Sigmoid colon (tissue), 7 donors: ENCODE results near the gene NIPAL1. TPM values are rescaled to one million over a fixed set of nuclear protein-coding genes. Genes with fewer than 3 reads are reported as not detected.

Experiments
- DNase-seq: peaks from one replicate; pipeline ENCODE4 v3.0.0-alpha.2; 2019
- H3K27ac ChIP-seq, 4 donors: fragments of 200-600 bp; sonication (generic); one replicate each; pipeline ENCODE4 v1.5.1; 2016 to 2019; ENCODE audit warnings: mild to moderate bottlenecking in 1 of 4
- H3K27me3 ChIP-seq, 3 donors: fragments of 200-600 bp; sonication (generic); one replicate each; pipeline ENCODE4 v1.5.1; 2019; ENCODE audit warnings: mild to moderate bottlenecking in 1 of 3
- H3K36me3 ChIP-seq, 4 donors: fragments of 200-600 bp; sonication (generic); one replicate each; pipeline ENCODE4 v1.5.1; 2016 to 2019
- H3K4me1 ChIP-seq, 4 donors: fragments of 200-600 bp; sonication (generic); one replicate each; pipeline ENCODE4 v1.5.1; 2017 to 2019
- H3K4me3 ChIP-seq, 4 donors: fragments of 200-600 bp; sonication (generic); one replicate each; pipeline ENCODE4 v1.5.1; 2017 to 2019; ENCODE audit warnings: mild to moderate bottlenecking in 2 of 4, moderate library complexity in 1 of 4
- H3K9me3 ChIP-seq, 4 donors: fragments of 200-600 bp in 3 of 4; sonication (generic) in 3 of 4; one replicate each; pipeline versions ENCODE4 v1.5.1 to v1.6.1; 2013 to 2019
- CTCF ChIP-seq, 4 experiments: fragments of 450-650 bp in 3 of 4; fragments of 200-600 bp in 1 of 4; IDR thresholded peaks; one replicate each; pipeline ENCODE4 v1.5.1; 2016 to 2019; ENCODE audit warnings: antibody characterized with exemption in 4 of 4, mild to moderate bottlenecking in 3 of 4, moderate library complexity in 2 of 4
- EP300 ChIP-seq, 4 donors: sonication (generic); formaldehyde crosslinking; IDR thresholded peaks; one replicate each; pipeline ENCODE4 v1.6.1; 2017; ENCODE audit warnings: antibody characterized with exemption in 4 of 4
- POLR2A ChIP-seq, 2 donors: fragments of 450-650 bp; IDR thresholded peaks; one replicate each; pipeline ENCODE4 v1.6.1; 2016; ENCODE audit warnings: antibody characterized with exemption in 2 of 2, mild to moderate bottlenecking in 2 of 2, moderate library complexity in 2 of 2
- POLR2AphosphoS5 ChIP-seq, 4 donors: sonication (generic); formaldehyde crosslinking; IDR thresholded peaks; one replicate each; pipeline ENCODE4 v1.6.1; 2017; ENCODE audit warnings: antibody characterized with exemption in 4 of 4
- WGBS, 2 donors: extraction: QIAGEN DNeasy Blood & Tissue Kit; methylation state at CpG; one replicate each; pipeline ENCODE4 v1.1.7; 2013; 5-methylcytosine and 5-hydroxymethylcytosine counted together
- intact Hi-C: fragments of 100-400 bp; cut with DNase I; formaldehyde crosslinking; loops from one replicate; pipeline ENCODE4 v1.15.1; 2023
- polyA plus RNA-seq, 3 donors: library from polyadenylated mRNA; stranded (reverse); fragments of 200-250 nt; gene quantifications; one replicate each; pipeline ENCODE4 v1.2.3, GENCODE V29; 2013
- total RNA-seq, 4 donors: library from RNA; depleted of rRNA; stranded (reverse); fragments of >200 nt; gene quantifications; one replicate each; pipeline ENCODE4 v1.1.0, GENCODE V29; 2016
- donor health status: healthy with polysubstance abuse.
- donor health status: Bipolar disorder and iron deficiency.
- donor health status: healthy.

The NIPAL1 gene
- total and polyA plus RNA-seq, 7 donors, result 0.33 to 8.6 (median 3.3) TPM; not detected in 1

- Histone ChIP-seq H3K36me3 (no peaks in the 10 kb centered on the region), H3K27ac (no peak overlapping the region), H3K27me3 (peaks cover 0 to 2% (median 0%) of the 10 kb centered on the region in 3 donors), H3K4me1 (no peaks in the 10 kb centered on the region), H3K9me3 (no peaks in the 10 kb centered on the region), H3K4me3 (no peak overlapping the region)
- intact Hi-C loops, result no loop called here
- WGBS, 2 donors, result 33 to 58% methylated on average over 4 of the region's 4 CpGs
- TF ChIP-seq POLR2A (IDR thresholded peaks at IDR 0.05) (no peak), POLR2AphosphoS5 (IDR thresholded peaks at IDR 0.05) (no peak), CTCF (IDR thresholded peaks at IDR 0.05) (no peak), EP300 (IDR thresholded peaks at IDR 0.05) (no peak)
- no peak for DNase-seq
Observed at GRCh38 chr4:48041535-48042137, 25.1 kb downstream of the NIPAL1 start.

- Histone ChIP-seq H3K36me3 (no peaks in the 10 kb centered on the region), H3K27ac (no peak overlapping the region), H3K9me3 (no peaks in the 10 kb centered on the region), H3K4me1 (no peaks in the 10 kb centered on the region), H3K27me3 (peaks cover 0 to 16% (median 0%) of the 10 kb centered on the region in 3 donors), H3K4me3 (no peak overlapping the region)
- TF ChIP-seq POLR2AphosphoS5 (IDR thresholded peaks at IDR 0.05) (no peak), POLR2A (IDR thresholded peaks at IDR 0.05) (no peak), CTCF (IDR thresholded peaks at IDR 0.05) (no peak), EP300 (IDR thresholded peaks at IDR 0.05) (no peak)
- no peak for DNase-seq
- intact Hi-C loops, result no loop called here
- 14 to 42% methylated on average over 3 of the region's 3 CpGs for WGBS, 2 donors
Observed at GRCh38 chr4:48042979-48043461, 26.4 kb downstream of the NIPAL1 start.

GRCh38 chr4:48043504-48043903 is 26.9 kb downstream of the NIPAL1 start:
- Histone ChIP-seq H3K9me3 (no peaks in the 10 kb centered on the region), H3K27ac (no peak overlapping the region), H3K36me3 (no peaks in the 10 kb centered on the region), H3K27me3 (peaks cover 0 to 16% (median 0%) of the 10 kb centered on the region in 3 donors), H3K4me3 (no peak overlapping the region), H3K4me1 (no peaks in the 10 kb centered on the region)
- TF ChIP-seq POLR2AphosphoS5 (IDR thresholded peaks at IDR 0.05) (no peak), EP300 (IDR thresholded peaks at IDR 0.05) (no peak), POLR2A (IDR thresholded peaks at IDR 0.05) (no peak), CTCF (IDR thresholded peaks at IDR 0.05) (no peak)
- no peak for DNase-seq
- intact Hi-C loops, result no loop called here
- WGBS, 2 donors, result 80 to 81% methylated on average over 2 of the region's 2 CpGs

GRCh38 chr4:48044298-48044697 is 27.7 kb downstream of the NIPAL1 start:
- DNase-seq, result no peak
- intact Hi-C loops, result no loop called here
- Histone ChIP-seq H3K4me3 (no peak overlapping the region), H3K9me3 (no peaks in the 10 kb centered on the region), H3K36me3 (no peaks in the 10 kb centered on the region), H3K27me3 (peaks cover 0 to 16% (median 0%) of the 10 kb centered on the region in 3 donors), H3K27ac (no peak overlapping the region), H3K4me1 (no peaks in the 10 kb centered on the region)
- WGBS, 2 donors, result 69 to 88% methylated on average over 2 of the region's 2 CpGs
- TF ChIP-seq POLR2AphosphoS5 (IDR thresholded peaks at IDR 0.05) (no peak), POLR2A (IDR thresholded peaks at IDR 0.05) (no peak), CTCF (IDR thresholded peaks at IDR 0.05) (no peak), EP300 (IDR thresholded peaks at IDR 0.05) (no peak)

- TF ChIP-seq CTCF (IDR thresholded peaks at IDR 0.05), result no peak
- no peak for TF ChIP-seq EP300 (IDR thresholded peaks at IDR 0.05)
- no peak for TF ChIP-seq POLR2AphosphoS5 (IDR thresholded peaks at IDR 0.05)
- no peak for TF ChIP-seq POLR2A (IDR thresholded peaks at IDR 0.05)
- Histone ChIP-seq H3K4me1 (no peaks in the 10 kb centered on the region), H3K36me3 (no peaks in the 10 kb centered on the region), H3K27ac (no peak overlapping the region), H3K9me3 (no peaks in the 10 kb centered on the region), H3K4me3 (no peak overlapping the region), H3K27me3 (peaks cover 0 to 16% (median 0%) of the 10 kb centered on the region in 3 donors)
- intact Hi-C loops, result no loop called here
- 23 to 39% methylated on average over 3 of the region's 3 CpGs for WGBS, 2 donors
- DNase-seq, result no peak
Observed at GRCh38 chr4:48046059-48046458, 29.5 kb downstream of the NIPAL1 start.
